HG02981 (cell line): Measurements from ENCODE around the gene GYPA.
"Not testable (repeated sequence)": the region's sequence is repeated elsewhere in the genome, so short reads cannot be mapped to it uniquely, and the experiment has no call there.

Source experiments
- ATAC-seq: cut with Tn5 transposase; IDR thresholded peaks from one replicate; pipeline ENCODE4 v1.9.1; 2021; ENCODE audit warnings: mild to moderate bottlenecking, moderate library complexity; ENCODE audit not compliant: unreplicated experiment

Gene GYPA

GRCh38 chr4:144129336-144129875 lies 11.1 kb downstream of the GYPA start:
- not testable (repeated sequence) for ATAC-seq

DNA sequence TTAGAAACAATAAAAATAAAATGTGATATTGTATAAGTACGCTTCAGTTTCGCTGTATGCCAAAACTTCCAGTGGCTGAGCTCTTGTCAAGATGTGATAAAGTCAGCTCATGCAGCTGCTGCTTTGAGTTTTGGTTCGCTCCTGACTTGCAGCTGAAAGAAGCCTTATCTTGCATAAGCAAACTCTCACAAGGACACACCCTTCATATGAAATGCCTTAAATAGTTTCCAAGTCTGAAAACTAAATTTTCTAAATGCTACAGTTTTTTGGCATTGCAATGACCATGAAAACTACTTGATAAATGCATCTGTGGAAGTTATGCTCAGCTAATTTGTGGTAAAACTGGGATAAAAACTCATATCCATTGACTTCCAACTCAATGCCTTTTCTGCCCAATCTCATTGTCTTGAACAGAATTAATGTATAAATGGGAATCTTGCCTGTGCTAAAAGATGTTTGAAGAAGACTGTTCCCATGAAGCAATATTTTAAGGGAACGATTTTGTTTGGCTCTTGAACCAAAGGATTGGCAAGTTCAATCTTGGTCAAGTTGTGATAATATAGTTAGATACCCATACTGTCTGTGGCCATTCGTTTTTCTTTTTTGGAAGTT lies 11.7 kb downstream of the GYPA start:
- ATAC-seq: not testable (repeated sequence)

- not testable (repeated sequence) for ATAC-seq
Measured at GRCh38 chr4:144125109-144125508, 15.4 kb downstream of the GYPA start.

- ATAC-seq: not testable (repeated sequence)
Measured at GRCh38 chr4:144123982-144124635, 16.4 kb downstream of the GYPA start.

DNA sequence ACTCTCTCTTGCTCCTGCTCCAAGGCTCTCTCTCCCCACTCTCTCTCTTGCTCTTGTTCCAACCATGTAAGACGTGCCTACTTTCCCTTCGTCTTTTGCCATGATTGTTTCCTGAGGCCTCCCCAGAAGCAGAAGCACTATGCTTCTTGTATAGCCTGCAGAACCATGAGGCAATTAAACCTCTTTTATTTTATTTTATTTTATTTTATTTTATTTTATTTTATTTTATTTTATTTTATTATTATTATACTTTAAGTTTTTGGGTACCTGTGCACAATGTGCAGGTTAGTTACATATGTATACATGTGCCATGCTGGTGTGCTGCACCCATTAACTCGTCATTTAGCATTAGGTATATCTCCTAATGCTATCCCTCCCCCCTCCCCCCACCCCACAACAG lies 17.2 kb downstream of the GYPA start:
- ATAC-seq: not testable (repeated sequence)

- ATAC-seq: not testable (repeated sequence)
Measured at GRCh38 chr4:144119752-144120151, 20.8 kb downstream of the GYPA start.

GRCh38 chr4:144115519-144115918 lies 25.0 kb downstream of the GYPA start:
- ATAC-seq: no peak

DNA sequence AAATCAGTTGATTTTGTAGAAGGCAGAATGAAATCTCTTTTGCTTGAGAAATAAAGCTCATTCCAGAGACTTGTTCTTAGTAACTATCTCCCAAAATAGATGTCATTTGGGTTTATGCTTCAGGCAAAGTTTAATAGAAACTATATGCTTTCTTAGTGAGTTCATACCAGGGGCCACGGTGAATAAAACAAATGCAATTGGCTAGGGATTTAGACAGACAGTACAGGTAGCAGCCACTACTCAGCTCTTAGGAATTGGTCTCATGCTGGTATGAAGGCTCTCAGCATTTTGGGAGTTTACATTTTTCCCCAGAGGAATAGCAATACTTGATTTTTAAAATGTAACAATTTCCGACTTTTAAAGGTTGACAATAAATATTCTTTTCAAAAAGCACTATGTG lies 27.0 kb downstream of the GYPA start:
- ATAC-seq: no peak

- no peak for ATAC-seq
Measured at GRCh38 chr4:144104509-144105130, 35.9 kb downstream of the GYPA start.

GRCh38 chr4:144097776-144098175 lies 42.7 kb downstream of the GYPA start:
- ATAC-seq: not testable (repeated sequence)

DNA sequence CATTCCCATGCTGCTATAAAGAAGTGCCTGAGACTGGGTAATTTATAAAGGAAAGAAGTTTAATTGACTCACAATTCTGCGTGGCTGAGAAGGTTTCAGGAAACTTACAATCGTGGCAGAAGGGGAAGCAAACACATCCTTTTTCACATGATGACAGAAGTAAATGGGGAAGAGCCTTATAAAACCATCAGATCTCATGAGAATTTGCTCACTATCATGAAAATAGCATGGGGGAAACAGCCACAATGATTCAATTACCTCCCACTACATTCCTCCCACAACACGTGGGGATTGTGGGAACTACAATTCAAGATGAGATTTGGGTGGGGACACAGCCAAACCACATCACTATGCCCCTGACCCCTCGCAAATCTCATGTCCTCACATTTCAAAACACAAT lies 46.5 kb downstream of the GYPA start:
- ATAC-seq: not testable (repeated sequence)

DNA sequence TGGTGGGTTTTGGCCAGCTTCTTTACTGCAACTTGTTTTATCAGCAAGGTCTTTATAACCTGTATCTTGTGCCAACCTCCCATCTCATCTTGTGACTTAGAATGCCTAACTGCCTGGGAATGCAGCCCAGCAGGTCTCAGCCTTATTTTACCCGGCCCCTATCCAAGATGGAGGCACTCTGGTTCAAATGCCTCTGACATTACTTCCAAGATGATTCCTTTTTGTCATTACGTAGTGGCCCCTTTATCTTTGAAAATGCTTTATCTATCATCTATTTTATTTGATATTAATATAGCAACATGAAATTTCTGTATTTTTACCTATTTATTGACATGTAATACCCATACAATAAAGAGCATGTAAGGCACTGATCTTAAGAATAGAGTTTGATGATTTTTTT lies 49.3 kb downstream of the GYPA start:
- ATAC-seq: not testable (repeated sequence)

DNA sequence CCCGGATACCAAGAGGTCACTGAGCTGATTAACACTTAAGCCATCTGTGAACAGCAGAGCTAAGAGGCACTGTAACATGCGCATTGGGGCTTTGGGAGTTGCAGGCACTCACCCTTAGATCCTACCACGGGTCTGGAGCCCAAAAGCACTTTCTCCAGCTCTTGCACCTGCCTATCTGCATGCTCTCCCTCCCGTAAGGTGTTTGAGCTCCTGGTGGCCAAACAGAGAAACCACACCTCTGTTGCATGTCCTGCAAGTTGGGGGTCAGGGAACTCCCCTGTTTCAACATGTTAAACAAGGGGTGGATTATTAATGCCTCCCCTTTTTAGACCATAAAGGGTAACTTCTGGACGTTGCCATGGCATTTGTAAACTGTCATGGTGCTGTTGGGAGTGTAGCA lies 49.8 kb downstream of the GYPA start:
- ATAC-seq: no peak

DNA sequence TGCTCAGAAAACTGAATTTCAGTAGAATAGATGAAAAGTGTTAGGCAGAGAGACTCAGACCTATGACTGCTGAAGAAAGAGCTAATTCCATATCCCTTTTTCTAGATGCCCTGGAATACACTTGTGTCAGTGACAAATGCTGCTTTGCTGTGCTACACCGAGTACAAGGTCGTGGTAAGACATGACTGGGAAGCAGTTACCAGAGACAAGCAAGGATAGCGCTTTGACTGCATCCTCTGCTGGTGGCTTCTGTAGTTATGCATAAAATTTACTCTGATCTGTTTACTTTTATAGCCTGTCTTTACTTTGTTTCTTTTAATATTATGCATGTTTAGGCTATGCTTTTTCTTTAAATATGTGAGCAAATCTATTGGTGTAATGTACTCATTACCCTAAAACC lies 58.5 kb downstream of the GYPA start:
- ATAC-seq: not testable (repeated sequence)

- not testable (repeated sequence) for ATAC-seq
Measured at GRCh38 chr4:144080135-144080534, 60.4 kb downstream of the GYPA start.

DNA sequence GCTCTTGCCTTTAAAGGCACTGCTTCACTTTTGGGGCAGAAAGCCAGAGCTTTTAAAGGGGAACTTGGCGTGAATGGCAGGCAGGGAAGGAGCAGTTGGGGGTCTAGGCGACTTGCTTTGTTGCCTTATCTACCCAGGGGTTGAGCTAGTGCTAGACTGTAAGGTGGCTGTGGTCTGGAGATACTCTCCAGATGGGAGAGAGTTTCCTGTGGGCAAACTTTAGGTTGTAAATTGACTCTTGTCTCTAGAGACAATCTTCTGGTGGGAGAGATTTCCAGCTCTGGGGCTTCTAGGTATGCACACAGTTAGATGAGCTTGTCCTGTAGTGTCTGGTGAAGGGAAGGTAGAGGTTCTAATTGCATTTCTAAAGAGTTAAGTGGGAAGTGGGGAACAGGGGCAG lies 61.8 kb downstream of the GYPA start:
- ATAC-seq: not testable (repeated sequence)

- ATAC-seq: not testable (repeated sequence)
Measured at GRCh38 chr4:144061556-144061955, 79.0 kb downstream of the GYPA start.

GRCh38 chr4:144060234-144060859 lies 80.2 kb downstream of the GYPA start:
- ATAC-seq: not testable (repeated sequence)
